Peyer's patch (tissue), 4 donors: ENCODE measurements around the gene CCDC177.

ENCODE experiments used
- POLR2A ChIP-seq, 2 donors: fragments of 450-650 bp; IDR thresholded peaks; one replicate each; pipeline ENCODE4 v1.5.1; 2017; ENCODE audit warnings: antibody characterized with exemption in 2 of 2, mild to moderate bottlenecking in 2 of 2, moderate library complexity in 2 of 2
- TF ChIP-seq, protein P1 (sequence below), 6 experiments: fragments of 450-650 bp in 4 of 6; fragments of 200-600 bp in 2 of 6; sonication (generic) in 1 of 6; IDR thresholded peaks; one replicate each; pipeline ENCODE4 v1.5.1; 2017 to 2019; ENCODE audit warnings: antibody characterized with exemption in 6 of 6, mild to moderate bottlenecking in 3 of 6, moderate library complexity in 1 of 6

DNA sequence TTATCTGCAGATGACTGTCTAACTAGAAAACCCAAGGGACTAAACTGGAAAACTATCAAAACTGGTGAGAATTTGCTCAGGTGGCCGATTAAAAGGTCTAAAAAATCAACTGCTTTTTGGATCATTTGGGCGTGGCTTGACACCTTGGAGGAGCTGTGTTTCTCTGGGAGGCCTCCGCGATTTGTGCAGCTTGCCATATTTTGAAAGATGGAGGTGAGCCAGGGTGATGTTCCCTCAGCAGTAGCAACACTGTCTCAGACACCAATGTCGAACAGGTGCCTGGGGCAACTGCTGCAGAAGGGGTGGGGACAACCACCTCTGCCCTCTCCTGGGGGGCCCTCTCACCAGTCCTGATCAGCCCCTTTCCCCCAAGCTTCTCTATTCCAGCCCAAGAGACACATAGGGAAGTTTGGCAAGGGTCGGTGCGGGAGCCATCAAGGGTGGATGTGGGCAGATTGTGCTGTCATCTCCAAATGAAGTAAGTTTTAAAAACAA, 3.8 kb downstream of the CCDC177 start:
- TF ChIP-seq, protein P1, sequence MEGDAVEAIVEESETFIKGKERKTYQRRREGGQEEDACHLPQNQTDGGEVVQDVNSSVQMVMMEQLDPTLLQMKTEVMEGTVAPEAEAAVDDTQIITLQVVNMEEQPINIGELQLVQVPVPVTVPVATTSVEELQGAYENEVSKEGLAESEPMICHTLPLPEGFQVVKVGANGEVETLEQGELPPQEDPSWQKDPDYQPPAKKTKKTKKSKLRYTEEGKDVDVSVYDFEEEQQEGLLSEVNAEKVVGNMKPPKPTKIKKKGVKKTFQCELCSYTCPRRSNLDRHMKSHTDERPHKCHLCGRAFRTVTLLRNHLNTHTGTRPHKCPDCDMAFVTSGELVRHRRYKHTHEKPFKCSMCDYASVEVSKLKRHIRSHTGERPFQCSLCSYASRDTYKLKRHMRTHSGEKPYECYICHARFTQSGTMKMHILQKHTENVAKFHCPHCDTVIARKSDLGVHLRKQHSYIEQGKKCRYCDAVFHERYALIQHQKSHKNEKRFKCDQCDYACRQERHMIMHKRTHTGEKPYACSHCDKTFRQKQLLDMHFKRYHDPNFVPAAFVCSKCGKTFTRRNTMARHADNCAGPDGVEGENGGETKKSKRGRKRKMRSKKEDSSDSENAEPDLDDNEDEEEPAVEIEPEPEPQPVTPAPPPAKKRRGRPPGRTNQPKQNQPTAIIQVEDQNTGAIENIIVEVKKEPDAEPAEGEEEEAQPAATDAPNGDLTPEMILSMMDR (IDR thresholded peaks at IDR 0.05): no peak
- no peak for TF ChIP-seq POLR2A (IDR thresholded peaks at IDR 0.05)
